Transverse colon (tissue), 4 donors: Measurements from ENCODE around the gene LTBP2.

Source experiments
- CTCF ChIP-seq, 5 experiments: fragments of 200-600 bp in 3 of 5; fragments of 450-650 bp in 2 of 5; sonication (generic) in 3 of 5; IDR thresholded peaks; 1 replicate in 2 of 5; 2 replicates in 3 of 5; pipeline ENCODE4 v1.5.1; 2016 to 2017; ENCODE audit warnings: antibody characterized with exemption in 5 of 5, inconsistent platforms in 3 of 5, mild to moderate bottlenecking in 2 of 5, moderate library complexity in 1 of 5
- EP300 ChIP-seq: sonication (generic); formaldehyde crosslinking; IDR thresholded peaks from one replicate; pipeline ENCODE4 v1.6.1; 2017; ENCODE audit warnings: antibody characterized with exemption, low read depth
- POLR2A ChIP-seq: fragments of 450-650 bp; IDR thresholded peaks from one replicate; pipeline ENCODE4 v1.6.1; 2016; ENCODE audit warnings: antibody characterized with exemption, mild to moderate bottlenecking, moderate library complexity
- POLR2AphosphoS5 ChIP-seq, 3 donors: sonication (generic); formaldehyde crosslinking; IDR thresholded peaks; one replicate each; pipeline ENCODE4 v1.6.1; 2016; ENCODE audit warnings: antibody characterized with exemption in 3 of 3

- no peak for TF ChIP-seq EP300
- no peak for TF ChIP-seq POLR2AphosphoS5 (IDR thresholded peaks at IDR 0.05)
- no peak for TF ChIP-seq CTCF (IDR thresholded peaks at IDR 0.05)
- no peak for TF ChIP-seq POLR2A
Measured at GRCh38 chr14:74570696-74571095, 41.3 kb downstream of the LTBP2 start.
